GM19240 (cell line): ENCODE measurements around the gene LRRC71.
A peak's percentile ranks its signal among the peaks of the same experiment; 100 is the strongest.

Experiments
- DNase-seq: peaks from one replicate; pipeline ENCODE4 v3.0.0; 2011; ENCODE audit warnings: low spot score; ENCODE audit not compliant: insufficient read length

Gene LRRC71

DNA sequence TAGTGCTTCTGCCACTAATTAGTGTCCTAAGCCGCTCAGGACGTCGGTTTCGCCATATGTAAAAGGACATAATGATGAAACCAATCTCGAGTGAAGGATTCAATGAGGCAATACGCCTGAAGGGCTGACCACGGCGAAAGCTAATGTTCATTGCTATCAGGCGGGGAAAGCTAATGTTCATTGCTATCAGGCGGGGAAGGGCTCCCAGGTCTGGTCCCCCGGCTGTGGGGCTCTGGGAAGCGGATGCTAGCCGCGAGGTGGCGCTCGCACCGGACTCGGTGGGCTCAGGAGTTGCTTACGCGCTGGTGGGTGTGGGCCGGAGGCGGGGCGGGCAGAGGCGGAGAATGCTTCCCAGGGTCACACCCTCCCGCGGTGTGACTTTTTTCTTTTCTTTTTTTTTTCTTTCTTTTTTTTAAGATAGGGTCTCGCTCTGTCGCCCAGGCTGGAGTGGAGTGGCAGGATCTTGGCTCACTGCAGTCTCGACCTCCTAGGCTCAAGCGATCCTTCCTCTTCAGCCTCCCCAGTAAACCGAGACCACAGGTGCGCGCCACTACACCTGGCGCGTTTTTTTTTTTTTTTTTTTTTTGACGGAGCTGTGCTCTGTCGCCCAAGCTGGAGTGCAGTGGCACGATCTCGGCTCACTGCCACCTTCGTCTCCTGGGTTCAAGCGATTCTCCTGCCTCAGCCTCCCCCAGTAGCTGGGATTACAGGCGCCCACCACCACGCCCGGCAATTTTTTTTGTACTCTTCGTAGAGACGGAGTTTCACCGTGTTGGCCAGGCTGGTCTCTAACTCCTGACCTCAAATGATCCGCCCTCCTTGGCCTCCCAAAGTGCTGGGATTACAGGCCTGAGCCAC, 28.0 kb upstream of the LRRC71 start:
- peak; percentile 80 for DNase-seq

DNA sequence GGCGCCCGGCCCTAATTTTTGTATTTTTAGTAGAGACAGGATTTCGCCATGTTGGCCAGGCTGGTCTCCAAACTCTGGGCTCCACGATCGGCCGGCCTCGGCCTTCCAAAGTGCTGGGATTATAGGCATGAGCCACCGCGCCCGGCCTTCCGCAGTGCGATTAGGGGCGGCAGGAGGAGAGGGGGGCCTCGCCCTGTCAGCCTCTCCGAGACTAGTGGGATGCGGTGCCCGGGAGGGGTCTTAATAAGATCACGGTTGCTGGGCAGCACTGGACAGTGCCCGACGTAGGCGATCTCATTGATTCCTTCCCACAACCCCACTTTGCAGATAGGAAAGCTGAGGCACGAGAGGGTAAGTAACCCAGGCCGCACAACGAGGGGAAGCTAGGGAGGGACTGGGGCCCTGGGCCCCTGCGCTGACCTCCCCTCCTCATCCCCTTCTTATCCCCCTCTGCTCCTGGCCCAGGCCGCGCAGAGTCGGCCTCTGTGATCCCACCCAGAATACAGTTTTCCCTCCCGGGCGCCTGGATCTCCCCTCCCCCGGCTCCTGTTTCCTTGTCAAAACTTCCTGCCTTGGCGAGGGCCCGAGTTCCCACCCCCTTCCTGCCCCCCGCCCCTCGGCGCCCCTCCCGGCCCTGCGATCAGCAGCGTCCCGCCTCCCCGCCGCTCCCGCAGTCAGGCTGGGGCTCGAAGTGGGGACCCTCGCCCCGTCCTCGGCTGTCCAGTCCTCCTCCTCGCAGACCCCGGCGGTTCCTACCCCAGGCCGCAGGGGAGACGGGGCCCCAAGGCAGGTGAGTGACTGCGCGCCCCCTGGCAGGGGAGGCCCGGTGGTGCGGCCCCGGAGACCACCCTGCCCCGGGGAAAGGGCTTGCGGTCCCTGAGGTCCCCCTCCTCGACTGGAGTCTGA, 27.1 kb upstream of the LRRC71 start, which contains the start of gene PEAR1:
PEAR1 (plus strand) TSS at position 671 of the 906 bp plus-strand sequence. CDS start 10,209 bp downstream, outside the sequence.
- DNase-seq = no peak

DNA sequence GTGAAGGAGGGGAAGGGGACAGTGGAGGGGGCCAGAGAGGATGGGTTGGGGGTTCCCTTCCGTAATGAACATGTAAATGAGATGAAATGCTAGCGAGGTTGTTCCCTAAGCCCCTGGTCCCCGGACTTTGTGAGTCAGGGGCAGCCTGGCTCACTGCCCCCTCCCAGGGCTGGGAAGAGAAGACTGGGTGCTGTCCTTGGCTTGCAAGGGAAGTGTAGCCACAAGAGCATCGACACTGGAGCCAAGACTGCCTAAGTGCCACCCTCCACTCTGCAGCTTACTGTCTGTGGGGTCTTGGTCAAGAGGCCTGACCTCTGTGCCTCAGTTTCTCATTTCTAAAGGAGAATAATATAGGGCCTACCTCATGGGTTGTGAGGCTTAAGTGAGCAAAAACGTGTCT, 26.4 kb upstream of the LRRC71 start:
- DNase-seq = no peak

DNA sequence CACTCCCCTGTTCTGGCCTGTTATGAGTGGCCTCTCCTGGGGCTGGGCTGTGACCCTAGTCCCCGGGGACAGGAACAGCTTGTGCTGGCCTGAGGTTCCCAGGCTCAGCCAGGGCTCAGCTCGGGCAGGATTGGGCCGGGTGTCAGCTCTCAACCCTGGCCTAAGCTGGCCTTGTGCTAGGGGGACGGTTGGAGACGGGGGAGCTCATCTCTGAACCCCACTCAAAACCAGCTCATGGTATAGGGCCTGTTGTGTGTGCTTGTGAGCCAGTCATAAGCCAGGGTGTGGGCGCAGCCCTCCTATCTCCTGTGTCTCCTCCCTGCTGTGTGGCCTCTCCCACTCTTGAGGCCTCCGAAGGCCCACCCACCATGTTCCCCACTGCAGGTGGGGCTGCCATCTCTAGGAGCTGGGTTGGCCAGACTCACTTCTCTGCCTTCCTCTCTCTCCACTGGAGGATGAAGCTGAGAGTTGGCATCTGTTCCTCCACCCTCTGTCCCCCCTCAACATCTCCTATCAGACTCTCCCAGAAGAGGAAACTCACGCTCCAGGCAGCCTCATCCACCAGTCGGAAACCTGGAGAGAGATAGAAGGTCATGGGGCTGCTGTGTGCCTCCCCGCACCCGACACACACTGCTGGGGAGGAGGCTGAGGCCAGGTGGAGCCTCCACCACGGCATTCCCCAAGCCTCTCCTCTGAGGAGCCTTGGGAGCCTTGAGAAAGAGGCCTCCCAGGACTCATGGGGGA, 25.5 kb upstream of the LRRC71 start:
- no peak for DNase-seq

DNA sequence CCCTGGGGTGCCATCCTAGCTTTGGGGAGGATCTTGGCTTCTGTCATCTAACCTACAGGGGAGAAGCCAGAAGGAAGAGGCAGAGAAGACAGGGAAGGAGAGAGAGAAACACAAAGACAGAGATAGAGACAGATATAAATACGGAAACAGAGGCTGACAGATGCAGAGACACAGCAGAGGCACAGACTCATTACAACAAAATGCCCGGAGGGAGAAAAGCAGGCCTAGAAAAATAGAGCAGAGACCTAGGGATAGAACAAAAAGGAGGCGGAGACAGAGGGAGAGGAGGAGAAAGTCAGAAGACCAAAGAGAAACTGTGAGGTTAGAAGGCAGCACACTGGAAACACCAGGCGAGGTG, 25.0 kb upstream of the LRRC71 start:
- no peak for DNase-seq

DNA sequence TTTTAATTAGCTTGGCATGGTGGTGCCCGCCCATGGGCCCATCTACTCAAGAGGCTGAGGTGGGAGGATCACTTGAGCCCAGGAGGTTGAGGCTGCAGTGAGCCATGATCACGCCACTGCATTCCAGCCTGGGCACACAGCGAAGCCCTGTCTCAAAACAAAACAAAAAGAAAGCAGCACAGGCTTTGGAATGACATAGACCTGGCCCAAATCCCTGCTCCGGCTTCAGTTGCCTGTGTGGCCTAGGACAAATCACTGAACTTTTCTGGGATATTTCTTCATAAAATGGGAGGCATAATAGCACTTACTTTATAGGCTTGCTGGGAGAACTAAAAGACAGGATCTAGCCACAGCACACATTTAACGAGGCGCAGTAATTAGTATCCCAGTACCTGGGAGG, 24.5 kb upstream of the LRRC71 start:
- DNase-seq = no peak

DNA sequence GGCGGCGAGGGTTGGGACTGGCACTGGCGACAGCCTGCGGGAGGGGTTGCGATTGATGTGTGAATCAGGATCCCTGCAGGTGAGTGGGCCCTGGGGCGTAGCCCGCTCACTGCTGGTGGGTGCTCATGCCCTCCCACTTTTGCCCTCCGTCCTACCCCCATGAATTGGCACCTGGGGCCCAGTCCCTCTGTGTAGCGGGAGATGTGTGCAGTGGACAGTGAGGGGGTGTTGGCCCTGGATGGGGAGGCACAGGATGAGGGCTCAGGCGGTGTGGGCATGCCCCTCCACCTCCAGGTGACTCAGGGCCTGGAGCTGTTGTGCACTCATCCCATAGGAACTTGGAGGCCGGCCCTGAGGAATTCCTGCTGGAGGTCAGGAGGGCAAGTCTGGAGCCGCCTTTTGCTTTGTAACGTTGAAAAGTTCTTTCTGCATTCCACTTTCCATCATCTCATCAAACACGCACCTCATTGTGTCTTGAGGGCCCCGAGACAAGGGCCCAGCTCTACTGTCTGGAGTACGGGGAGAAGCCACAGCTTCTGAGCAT, 23.9 kb upstream of the LRRC71 start:
- DNase-seq = no peak

DNA sequence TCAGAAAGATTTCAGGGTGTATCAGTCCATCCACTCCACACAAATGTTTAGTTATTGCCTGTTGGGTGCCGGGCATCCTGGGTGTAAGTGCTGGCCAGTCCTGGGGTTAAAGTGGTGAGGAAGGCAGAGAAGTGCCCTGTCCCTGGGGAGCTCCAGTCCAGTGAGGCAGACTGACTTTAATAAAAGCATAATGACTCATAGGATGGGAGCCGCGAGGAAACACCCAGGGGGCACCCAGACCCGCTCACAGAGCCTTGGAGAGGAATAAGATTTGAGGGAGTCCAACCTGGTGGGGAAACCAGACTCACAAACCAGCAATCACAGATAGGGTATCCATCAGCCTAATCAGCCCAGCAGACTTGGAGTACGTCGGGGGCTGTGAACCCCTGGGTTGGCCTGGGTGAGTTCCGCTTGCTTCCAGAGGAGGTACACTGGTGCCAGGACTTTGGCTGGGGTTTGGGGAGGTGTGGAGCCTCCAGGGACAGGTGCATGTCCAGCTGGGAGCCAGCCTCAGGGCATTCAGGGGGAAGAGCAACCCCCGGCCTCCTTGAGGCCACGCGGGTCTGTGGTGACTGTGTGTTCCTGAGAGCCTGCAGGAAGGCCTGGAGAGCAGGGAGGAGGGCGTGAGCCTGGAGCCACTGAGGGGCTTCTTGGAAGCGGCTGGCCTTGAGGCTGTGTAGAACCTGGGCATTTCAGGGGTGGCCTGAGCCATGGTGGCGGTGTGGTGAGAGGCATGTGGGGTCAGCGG, 23.2 kb upstream of the LRRC71 start:
- DNase-seq = no peak

DNA sequence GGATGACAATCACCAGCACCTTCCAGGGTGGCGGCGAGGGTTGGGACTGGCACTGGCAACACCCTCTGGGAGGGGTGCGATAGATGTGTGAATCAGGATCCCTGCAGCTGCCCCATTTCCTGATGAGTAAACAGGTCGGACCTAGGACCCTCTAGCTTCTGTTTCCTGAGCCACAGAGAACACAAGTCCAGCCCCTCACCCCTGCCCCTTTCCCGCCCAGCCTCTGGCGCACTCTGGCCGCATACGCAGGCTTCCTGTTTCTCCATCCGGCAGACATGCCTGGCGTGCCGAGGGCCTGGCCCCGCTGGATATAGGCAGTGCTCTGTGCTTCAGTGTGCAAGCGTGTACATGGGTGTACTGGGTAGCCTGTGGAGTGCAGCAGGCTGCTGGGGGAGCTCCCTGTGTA, 22.3 kb upstream of the LRRC71 start:
- DNase-seq = no peak

DNA sequence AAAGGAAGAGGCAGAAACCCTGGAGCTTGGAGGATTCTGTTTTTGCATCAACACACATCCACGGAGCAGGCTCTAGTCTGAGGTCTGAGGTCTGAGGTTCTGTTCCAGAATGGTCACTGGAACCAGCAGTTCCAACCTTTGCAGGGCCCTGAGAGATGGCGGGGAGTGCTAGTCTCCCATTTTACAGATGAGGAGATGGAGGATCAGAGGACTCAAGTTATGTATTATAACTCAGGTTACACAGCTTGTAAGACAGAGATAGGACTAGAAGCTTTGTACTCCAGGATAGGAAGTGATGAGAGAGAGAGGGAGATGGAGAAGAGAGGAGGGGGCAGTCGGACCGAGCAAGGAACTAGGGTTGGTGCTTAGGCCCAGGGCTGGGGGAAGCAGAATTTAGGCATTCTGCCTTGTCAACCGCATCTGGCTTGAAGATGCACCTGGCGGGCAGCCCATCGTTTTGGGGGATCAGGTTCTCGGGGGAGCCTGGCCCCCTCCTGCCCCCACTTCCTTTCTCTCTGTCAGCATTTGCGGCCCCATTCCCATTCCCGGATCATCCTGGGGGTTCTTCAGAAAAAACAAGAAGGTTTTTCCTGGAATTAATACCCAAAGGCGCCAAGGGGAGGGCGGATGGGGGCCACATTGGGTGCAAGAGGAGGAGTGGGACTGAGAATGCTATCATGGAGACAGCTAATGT, 21.3 kb upstream of the LRRC71 start:
- no peak for DNase-seq

DNA sequence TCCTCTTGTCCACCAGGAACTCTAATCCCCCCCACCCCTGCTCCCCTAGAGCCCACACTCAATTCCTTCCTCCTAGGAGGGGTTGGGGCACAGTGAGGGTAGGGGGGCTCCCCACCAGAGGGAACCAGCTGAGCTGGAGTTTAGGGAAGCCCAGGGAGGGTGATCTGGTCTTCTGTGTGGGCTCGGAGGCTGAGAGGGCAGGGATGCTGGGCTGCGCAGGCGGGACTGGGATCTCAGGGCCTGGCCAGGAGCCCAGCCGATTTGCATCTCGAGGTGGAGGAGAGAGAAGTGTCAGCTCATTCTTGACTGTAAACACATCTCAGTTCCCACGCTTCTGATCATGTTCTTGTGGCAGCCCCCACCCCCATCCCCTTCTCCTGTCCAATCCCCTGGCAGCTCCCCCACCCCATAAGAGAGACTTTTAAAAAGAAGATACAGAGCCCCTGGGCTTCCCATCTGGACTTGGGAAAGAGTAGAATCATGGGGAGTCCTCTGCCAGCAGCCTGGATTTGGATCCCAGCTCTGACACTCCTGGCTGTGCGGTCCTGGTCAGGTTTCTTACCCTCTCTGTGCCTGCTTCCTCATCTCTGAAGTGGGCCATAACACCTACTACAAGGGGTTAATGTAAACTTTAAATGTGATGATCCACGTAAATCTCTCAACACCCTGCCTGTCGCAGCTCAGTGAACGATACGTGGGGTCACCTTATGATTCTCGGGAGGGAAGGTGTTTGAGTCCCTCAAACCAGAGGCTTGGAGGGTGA, 20.3 kb upstream of the LRRC71 start:
- DNase-seq = no peak

DNA sequence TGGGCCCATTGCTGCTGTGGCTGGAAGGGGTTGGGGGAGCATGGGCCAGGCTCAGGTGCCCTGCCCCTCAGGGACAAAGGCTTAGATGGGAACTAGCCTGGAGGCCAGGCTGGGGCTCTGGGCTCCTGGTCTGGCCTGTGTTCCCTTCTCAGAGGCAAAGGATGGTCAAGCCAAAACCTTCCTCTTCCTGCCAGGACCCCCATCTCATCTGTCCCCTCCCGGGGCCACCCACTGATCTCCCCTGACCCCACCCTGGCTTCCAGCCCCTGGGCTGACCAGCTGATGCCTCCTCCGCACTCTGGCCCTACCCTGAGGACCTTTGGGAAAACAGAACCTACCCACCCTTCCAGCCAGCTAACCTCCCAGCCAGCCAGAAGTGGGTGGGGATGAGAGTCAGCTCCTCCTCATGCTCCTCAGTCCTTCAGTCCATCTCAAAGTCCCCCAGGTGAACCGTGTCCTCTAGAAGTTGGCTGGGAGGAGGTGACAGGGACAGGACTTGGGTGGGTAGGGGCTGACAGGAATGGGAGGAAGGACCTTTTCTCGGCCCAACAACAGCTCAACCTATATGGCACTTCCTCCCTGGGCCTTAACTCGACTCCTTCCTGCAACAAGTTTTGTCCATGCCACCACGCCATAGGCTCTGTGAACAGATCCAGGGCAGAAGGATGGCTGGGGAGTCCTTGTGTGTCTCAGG, 19.4 kb upstream of the LRRC71 start:
- no peak for DNase-seq

DNA sequence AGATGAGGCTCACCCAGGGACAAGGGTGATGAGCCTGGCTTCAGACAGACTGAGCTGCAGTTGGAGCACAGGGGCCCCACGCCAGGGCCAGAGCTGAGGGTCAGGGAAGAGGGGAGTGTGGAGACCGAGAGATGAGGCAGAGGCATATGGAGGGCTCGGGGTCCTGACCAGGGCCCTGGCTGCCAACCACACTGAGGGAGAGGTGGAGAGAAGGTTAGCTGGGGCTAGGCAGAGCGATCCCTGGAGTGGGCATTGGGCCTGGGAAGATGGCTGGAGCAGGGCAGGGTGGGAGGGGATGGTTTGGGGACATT, 18.9 kb upstream of the LRRC71 start:
- DNase-seq = no peak

DNA sequence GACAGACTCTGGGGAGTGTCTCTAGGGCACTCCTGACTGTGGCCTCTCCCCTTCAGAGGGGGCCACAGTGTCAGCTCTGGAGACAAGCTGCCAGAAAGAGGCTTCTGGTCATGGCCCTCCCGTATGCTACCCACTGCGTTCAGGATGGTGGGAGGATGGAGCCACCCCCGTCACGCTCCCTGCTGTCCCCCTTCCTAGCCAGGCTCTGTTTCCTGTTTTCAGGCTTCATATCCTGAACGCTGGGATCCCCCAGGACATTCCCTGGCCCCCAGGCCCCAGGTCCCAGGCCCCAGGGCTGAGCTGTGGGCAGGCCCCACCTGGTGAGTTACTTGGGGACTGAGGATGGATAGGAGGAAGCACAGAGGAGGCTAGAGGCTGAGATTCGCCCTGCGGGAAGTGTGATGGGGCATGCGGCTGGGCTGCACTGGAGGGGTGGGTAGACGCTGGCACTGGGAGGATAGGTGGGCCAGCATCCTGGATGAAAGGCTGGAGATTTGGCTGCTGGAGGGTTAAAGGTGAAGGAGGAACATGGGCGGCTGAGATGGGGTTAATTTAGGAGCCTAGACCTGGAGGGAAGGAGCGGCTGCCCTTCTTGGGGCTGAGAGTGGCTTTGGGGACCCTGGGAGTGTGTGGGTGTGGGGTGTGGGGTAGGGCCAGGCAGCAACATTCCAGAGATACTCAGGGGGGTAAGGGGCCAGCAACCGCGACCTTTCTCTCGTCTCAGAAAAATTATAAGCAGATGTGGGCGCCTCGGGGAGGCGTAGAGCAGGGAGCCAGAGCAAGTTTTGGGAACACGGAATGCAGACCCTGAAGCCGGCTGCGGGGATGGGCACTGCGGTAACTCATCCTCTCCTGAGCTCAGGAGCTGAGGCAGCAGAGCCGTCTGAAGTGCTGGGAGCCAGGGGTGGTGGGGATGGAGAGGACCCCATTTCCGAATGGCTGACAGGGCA, 18.2 kb upstream of the LRRC71 start:
- DNase-seq = no peak

DNA sequence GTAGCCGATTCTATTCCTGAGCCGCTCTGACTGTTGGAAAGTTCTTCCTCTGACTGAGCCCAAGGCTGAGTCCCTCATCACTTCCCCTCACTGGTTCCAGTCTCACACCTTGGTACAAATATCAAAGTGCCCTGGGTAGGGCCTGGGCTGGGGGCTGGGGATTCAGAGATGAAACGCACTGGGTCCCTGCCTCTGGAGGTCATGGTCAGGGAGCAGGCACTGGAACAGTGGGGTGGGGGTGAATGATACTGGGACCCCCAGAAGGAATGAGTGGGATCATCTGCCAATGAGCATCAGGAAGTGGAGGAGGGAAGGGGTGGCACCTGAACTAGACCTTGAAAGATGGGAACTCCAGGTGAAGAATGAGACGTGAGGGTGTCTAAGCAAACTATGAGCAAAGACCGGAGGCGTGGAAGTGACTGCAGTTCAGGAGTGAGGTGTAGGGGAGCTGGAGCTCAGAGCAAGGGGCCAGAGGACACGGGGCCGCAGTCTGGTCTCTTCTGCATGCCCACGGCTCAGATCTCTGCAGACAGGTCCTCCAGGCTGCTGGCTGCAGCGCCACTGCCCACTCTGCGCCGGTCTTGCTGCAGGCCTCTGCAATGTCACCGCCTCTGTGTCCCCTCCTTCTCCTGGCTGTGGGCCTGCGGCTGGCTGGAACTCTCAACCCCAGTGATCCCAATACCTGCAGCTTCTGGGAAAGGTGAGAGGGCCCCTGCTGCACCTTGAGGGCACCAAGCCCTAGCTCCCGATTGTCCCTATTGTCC, 16.9 kb upstream of the LRRC71 start:
- DNase-seq = no peak

DNA sequence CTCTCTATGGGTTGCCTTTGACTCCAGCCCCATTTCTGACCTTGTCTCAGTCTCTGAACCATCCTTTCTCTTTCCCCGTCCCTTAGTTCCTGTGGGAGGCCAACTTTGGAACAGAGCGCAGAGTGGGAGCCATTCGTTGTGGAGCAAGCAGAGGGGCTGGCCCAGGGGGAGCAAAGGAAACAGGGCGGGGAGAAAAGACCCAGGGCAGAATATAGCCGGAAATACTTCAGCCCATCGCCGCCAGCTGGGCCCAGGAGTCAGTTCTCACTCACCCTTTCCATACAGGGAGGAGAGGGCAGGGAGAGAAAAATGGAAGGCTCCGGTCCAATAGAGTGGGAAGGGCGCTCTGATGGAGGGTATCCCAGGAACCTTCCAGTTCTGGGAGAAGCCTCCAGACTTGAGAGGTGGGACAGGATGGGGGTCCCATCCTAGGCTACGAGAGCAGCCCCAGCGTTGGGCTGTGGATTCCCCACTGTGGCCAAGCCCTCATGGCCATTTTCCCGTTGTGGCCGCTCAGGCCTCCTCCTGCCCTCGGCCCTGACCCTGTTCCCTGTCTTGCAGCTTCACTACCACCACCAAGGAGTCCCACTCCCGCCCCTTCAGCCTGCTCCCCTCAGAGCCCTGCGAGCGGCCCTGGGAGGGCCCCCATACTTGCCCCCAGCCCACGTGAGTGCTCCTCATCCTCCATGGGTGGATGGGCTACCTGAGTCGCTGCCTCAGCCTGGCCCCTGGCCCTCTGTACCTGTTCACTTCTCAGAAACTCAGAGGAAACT, 16.1 kb upstream of the LRRC71 start:
- DNase-seq = no peak
